Testis (tissue), 3 donors: ENCODE results near the gene EIF4E1B. TPM values are rescaled to one million over a fixed set of nuclear protein-coding genes. Genes with fewer than 3 reads are reported as not detected.

Experiments used
- DNase-seq: peaks from one replicate; pipeline ENCODE4 v3.0.0-alpha.2; 2019
- H3K27ac ChIP-seq, 2 donors: fragments of 200-600 bp; sonication (generic); one replicate each; pipeline ENCODE4 v1.5.1; 2019
- H3K27me3 ChIP-seq: fragments of 200-600 bp; sonication (generic); one replicate; pipeline ENCODE4 v1.5.1; 2019
- H3K36me3 ChIP-seq: fragments of 200-600 bp; sonication (generic); one replicate; pipeline ENCODE4 v1.5.1; 2017; ENCODE audit warnings: low read depth; ENCODE audit errors: missing control alignments
- H3K4me1 ChIP-seq: fragments of 200-600 bp; sonication (generic); one replicate; pipeline ENCODE4 v1.5.1; 2019
- H3K4me3 ChIP-seq, 2 donors: fragments of 200-600 bp; sonication (generic); one replicate each; pipeline ENCODE4 v1.5.1; 2017 to 2019
- H3K9me3 ChIP-seq: fragments of 200-600 bp; sonication (generic); one replicate; pipeline ENCODE4 v1.5.1; 2017
- CTCF ChIP-seq, 3 experiments: fragments of 450-650 bp in 2 of 3; fragments of 200-600 bp in 1 of 3; sonication (generic) in 1 of 3; IDR thresholded peaks; one replicate each; pipeline ENCODE4 v1.5.1; 2016 to 2019; ENCODE audit warnings: antibody characterized with exemption in 3 of 3, mild to moderate bottlenecking in 2 of 3, moderate library complexity in 1 of 3
- POLR2A ChIP-seq: fragments of 450-650 bp; IDR thresholded peaks from one replicate; pipeline ENCODE4 v1.6.1; 2017; ENCODE audit warnings: antibody characterized with exemption, mild to moderate bottlenecking, moderate library complexity
- WGBS, 2 donors: methylation state at CpG; one replicate each; pipeline ENCODE4 v1.1.5; 2018; 5-methylcytosine and 5-hydroxymethylcytosine counted together
- intact Hi-C: fragments of 100-400 bp; cut with DNase I; formaldehyde crosslinking; loops from one replicate; pipeline ENCODE4 v1.15.1; 2023; ENCODE audit warnings: low total_unique reads
- polyA plus RNA-seq: library from polyadenylated mRNA; stranded (reverse); fragments of 350-450 nt; fragmentation: Illumina TruSeq; extraction: RNeasy Lipid Tissue Mini Kit (QIAGEN cat#74804); gene quantifications from one replicate; pipeline ENCODE4 v1.2.3, GENCODE V29; 2014; ENCODE audit warnings: low read depth, low replicate concordance; ENCODE audit not compliant: insufficient read depth
- total RNA-seq, 2 donors: library from RNA; depleted of rRNA; stranded (reverse); fragments of >200 nt; gene quantifications; one replicate each; pipeline ENCODE4 v1.2.3, GENCODE V29; 2016

Gene EIF4E1B
- total and polyA plus RNA-seq, 3 donors from 2014 or later: 0.99 to 2.4 (median 1.0) TPM

DNA sequence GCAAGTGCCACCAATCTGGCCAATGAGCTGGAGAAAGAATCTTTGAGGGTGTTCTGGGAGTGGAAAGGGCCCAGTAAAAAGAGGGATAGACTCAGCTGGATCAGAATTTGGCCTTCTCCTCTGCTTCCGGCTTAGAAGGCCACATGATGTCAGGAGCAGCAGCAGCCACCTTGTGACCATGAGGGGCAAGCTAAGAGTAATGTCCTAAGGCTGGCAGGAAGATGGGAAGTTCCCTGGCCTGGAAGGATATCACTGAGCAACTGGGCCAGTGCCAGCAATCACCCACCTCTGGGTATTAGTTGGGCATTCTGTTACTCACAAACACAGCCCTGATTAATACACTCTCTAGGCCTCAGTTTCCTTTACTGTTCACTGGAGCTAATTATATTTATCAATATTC, 61.0 kb downstream of the EIF4E1B start:
- intact Hi-C loops: no loop called here
- Histone ChIP-seq H3K36me3 (no peaks in the 10 kb centered on the region), H3K9me3 (no peaks in the 10 kb centered on the region), H3K27ac (no peak overlapping the region), H3K4me3 (no peak overlapping the region), H3K4me1 (no peaks in the 10 kb centered on the region), H3K27me3 (no peaks in the 10 kb centered on the region)
- TF ChIP-seq CTCF (IDR thresholded peaks at IDR 0.05) (no peak), POLR2A (no peak)
- WGBS, 2 donors: 100% methylated on average over 1 of the region's 1 CpG
- DNase-seq: no peak

DNA sequence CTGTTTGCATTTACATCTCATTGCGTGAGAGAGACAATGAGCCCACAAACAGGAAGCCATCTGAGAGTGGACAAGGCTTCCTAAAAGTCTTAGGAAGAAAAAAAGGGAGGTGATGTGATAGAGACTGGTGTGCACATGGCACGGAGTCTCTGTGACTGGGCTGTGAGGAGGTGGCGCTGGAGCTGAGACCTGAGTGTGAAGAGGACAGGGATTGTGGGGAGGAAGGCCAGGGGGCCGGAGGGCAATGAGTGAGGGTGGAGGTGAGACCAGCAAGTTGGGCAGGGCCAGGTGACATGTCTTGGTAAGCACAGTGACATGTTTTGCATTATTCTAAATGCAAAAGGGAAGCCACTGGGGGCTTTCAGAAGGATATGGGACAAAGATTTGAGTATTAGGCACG, 61.9 kb downstream of the EIF4E1B start:
- Histone ChIP-seq H3K4me1 (no peaks in the 10 kb centered on the region), H3K36me3 (no peaks in the 10 kb centered on the region), H3K27ac (no peak overlapping the region), H3K27me3 (no peaks in the 10 kb centered on the region), H3K4me3 (no peak overlapping the region), H3K9me3 (no peaks in the 10 kb centered on the region)
- DNase-seq: no peak
- no peak for TF ChIP-seq CTCF (IDR thresholded peaks at IDR 0.05)
- TF ChIP-seq POLR2A: no peak
- intact Hi-C loops: no loop called here
- 64 to 87% methylated on average over 5 of the region's 5 CpGs for WGBS, 2 donors

GRCh38 chr5:176692839-176693476, 62.5 kb downstream of the EIF4E1B start:
- Histone ChIP-seq H3K9me3 (no peaks in the 10 kb centered on the region), H3K27ac (no peak overlapping the region), H3K4me1 (no peaks in the 10 kb centered on the region), H3K4me3 (no peak overlapping the region), H3K27me3 (no peaks in the 10 kb centered on the region), H3K36me3 (no peaks in the 10 kb centered on the region)
- WGBS, 2 donors: 30 to 32% methylated on average over 11 to 13 of the region's 13 CpGs
- TF ChIP-seq CTCF (IDR thresholded peaks at IDR 0.05) (no peak), POLR2A (no peak)
- intact Hi-C loops: no loop called here
- DNase-seq: no peak

DNA sequence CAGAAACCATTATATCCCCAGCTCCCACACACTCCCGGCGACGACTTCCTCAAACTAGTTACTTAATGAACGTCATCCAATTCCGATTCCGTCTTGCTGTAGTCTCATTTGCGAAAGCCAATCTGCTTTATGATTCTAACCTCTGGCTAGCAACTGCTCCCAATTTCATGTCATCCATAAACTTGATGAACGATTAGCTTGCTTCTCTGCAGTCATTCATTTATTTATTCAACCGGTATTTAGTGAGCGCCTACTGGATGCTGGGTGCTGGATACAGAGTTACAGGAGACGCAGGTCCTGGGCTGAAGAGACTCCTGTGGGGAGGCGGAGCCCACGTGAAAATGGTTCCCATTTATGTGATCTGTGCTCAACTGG, 63.0 kb downstream of the EIF4E1B start:
- TF ChIP-seq POLR2A (no peak), CTCF (IDR thresholded peaks at IDR 0.05) (no peak)
- Histone ChIP-seq H3K9me3 (no peaks in the 10 kb centered on the region), H3K4me3 (no peak overlapping the region), H3K27ac (no peak overlapping the region), H3K27me3 (no peaks in the 10 kb centered on the region), H3K36me3 (no peaks in the 10 kb centered on the region), H3K4me1 (no peaks in the 10 kb centered on the region)
- 34 to 46% methylated on average over 13 of the region's 13 CpGs for WGBS, 2 donors
- intact Hi-C loops: no loop called here
- DNase-seq: peak; percentile 47

DNA sequence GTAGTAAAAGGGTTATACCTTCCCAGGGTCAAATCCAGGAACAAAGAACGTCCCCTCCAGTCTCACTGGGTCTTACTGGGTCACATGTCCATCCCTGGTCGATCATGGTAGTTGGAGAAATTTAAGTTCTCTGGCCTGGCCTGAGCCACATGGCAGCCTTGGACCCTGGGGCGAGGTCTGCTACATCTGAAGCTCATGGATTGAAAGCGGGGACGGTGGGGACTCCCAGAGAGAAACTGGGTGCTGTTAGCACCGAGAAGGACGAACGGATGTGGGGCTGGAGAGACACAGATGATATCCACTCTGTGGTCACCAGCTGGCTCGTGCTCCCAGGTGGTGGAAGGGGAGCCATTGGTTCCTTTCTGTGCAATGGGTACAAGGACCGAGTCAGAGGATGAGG, 63.7 kb downstream of the EIF4E1B start:
- Histone ChIP-seq H3K4me3 (no peak overlapping the region), H3K4me1 (no peaks in the 10 kb centered on the region), H3K27ac (no peak overlapping the region), H3K36me3 (no peaks in the 10 kb centered on the region), H3K9me3 (no peaks in the 10 kb centered on the region), H3K27me3 (no peaks in the 10 kb centered on the region)
- intact Hi-C loops: no loop called here
- TF ChIP-seq POLR2A (no peak), CTCF (IDR thresholded peaks at IDR 0.05) (no peak)
- WGBS, 2 donors: 76 to 89% methylated on average over 10 of the region's 10 CpGs
- DNase-seq: no peak
